GM21423 (cell line): ENCODE data around the gene USP6.
"Not testable (repeated sequence)": the region's sequence is repeated elsewhere in the genome, so short reads cannot be mapped to it uniquely, and the experiment has no call there.

Source experiments
- ATAC-seq: cut with Tn5 transposase; IDR thresholded peaks from one replicate; pipeline ENCODE4 v1.9.1; 2021; ENCODE audit warnings: mild to moderate bottlenecking, moderate library complexity; ENCODE audit not compliant: unreplicated experiment

Gene USP6

GRCh38 chr17:5115673-5116651 lies at the start of gene USP6:
Gene USP6, plus strand, starts transcription at chr17:5116032. Its CDS starts 14,336 bp downstream, at chr17:5130368.
- no peak for ATAC-seq

GRCh38 chr17:5068236-5068635 lies 47.6 kb upstream of the USP6 start:
- ATAC-seq, result no peak

GRCh38 chr17:5069724-5070123 lies 46.1 kb upstream of the USP6 start:
- no peak for ATAC-seq

- not testable (repeated sequence) for ATAC-seq
These were observed 40.4 kb upstream of the USP6 start for GRCh38 chr17:5075472-5075871.

GRCh38 chr17:5077275-5077674 lies 38.6 kb upstream of the USP6 start:
- not testable (repeated sequence) for ATAC-seq

GRCh38 chr17:5077781-5078105 lies 38.1 kb upstream of the USP6 start:
- no peak for ATAC-seq

- peak; percentile 77 for ATAC-seq
These were observed 37.5 kb upstream of the USP6 start, which contains the start of gene ZFP3 for GRCh38 chr17:5078106-5079028. Gene ZFP3, plus strand, starts transcription at chr17:5078467. Its CDS starts 13,038 bp downstream, at chr17:5091505.

- ATAC-seq, result no peak
These were observed 35.2 kb upstream of the USP6 start for GRCh38 chr17:5080591-5080990.

GRCh38 chr17:5092218-5093010 lies 23.4 kb upstream of the USP6 start:
- ATAC-seq, result no peak

- ATAC-seq, result no peak
These were observed 19.1 kb upstream of the USP6 start for GRCh38 chr17:5096731-5097100.

GRCh38 chr17:5097101-5097834 lies 18.6 kb upstream of the USP6 start:
- ATAC-seq, result no peak

GRCh38 chr17:5099271-5099670 lies 16.6 kb upstream of the USP6 start:
- no peak for ATAC-seq

GRCh38 chr17:5100832-5101231 lies 15.0 kb upstream of the USP6 start:
- no peak for ATAC-seq

- ATAC-seq, result no peak
These were observed 5.0 kb upstream of the USP6 start for GRCh38 chr17:5110816-5111215.

GRCh38 chr17:5111402-5112204 lies 4.2 kb upstream of the USP6 start, which contains the start of gene ZNF232:
Gene ZNF232, minus strand, starts transcription at chr17:5111878. Its CDS starts 56 bp downstream, at chr17:5111822.
- ATAC-seq, result peak; percentile 85

- no peak for ATAC-seq
These were observed 2.4 kb downstream of the USP6 start for GRCh38 chr17:5118219-5118618.

GRCh38 chr17:5120036-5120435 lies 4.2 kb downstream of the USP6 start:
- ATAC-seq, result no peak

- not testable (repeated sequence) for ATAC-seq
These were observed 4.8 kb downstream of the USP6 start for GRCh38 chr17:5120436-5121185.
